GDM1 (cell line): ENCODE data around the gene DDX1.
"Not testable (repeated sequence)": the region's sequence is repeated elsewhere in the genome, so short reads cannot be mapped to it uniquely, and the experiment has no call there.

Experiments
- DNase-seq: peaks from one replicate; lab custom pipeline; 2025; lab: John Stamatoyannopoulos, UW

The DDX1 gene

GRCh38 chr2:15591692-15592463 is at the start of gene DDX1:
Gene DDX1, plus strand, starts transcription at chr2:15591868. Its CDS starts 66 bp downstream, at chr2:15591934.
- peak; percentile 81 for DNase-seq

DNA sequence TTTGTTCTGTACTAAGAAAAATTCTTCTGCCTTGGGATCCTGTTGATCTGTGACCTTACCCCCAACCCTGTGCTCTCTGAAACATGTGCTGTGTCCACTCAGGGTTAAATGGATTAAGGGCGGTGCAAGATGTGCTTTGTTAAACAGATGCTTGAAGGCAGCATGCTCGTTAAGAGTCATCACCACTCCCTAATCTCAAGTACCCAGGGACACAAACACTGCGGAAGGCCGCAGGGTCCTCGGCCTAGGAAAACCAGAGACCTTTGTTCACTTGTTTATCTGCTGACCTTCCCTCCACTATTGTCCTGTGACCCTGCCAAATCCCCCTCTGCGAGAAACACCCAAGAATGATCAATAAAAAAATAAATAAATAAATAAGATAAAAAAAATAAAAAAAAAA is 49.4 kb upstream of the DDX1 start:
- not testable (repeated sequence) for DNase-seq

DNA sequence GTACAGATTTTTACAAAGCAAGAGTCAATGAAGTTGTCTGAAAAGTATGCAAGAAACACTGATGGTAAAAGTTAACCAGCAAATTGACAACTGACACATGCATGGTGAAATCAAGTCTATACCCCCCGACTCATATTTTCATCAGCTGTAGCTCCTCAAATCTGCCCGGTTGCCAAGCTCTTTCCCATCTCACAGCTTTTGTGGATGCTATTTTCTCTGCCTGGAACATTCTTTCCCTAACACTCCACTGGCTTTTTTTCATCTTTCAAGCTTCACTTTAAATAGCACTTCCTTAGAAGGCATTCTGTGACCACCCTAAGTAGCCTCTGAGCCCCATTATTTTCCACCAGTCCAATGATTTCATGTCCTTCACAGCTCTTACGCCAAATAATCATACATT is 48.6 kb upstream of the DDX1 start:
- DNase-seq = no peak

DNA sequence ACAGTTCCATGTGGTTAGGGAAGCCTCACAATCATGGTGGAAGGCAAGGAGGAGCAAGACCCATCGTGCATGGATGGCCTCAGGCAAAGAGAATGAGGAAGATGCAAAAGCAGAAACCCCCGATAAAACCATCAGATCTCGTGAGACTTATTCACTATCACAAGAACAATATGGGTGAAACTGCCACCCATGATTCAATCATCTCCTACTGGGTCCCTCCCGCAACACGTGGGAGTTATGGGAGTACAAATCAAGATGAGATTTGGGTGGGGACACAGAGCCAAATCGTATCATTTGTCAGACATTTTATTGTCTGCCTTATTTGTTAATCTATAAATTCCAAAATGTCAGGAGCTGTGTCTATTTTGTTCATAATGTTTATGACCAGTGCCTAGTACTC is 48.1 kb upstream of the DDX1 start:
- no peak for DNase-seq

DNA sequence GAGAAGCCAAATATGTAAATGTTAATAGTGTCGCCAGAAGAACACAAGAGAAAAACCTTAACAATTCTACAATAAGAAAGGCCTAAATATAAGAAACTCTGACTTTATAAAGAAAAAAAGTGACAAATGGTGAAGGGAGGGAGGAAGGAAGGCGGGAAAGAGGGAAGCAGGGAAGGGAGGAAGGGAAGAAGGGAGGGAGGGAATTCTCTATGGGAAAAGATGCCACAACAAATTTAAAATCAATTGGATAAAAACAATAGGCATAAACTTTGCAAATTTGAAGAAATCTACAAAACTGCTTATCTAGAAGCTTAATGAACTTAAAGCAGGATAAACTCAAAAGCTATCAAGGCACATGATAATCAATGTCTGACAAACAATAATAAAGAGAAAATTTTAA is 47.4 kb upstream of the DDX1 start:
- no peak for DNase-seq

GRCh38 chr2:15546297-15547098 is 45.2 kb upstream of the DDX1 start:
- no peak for DNase-seq

DNA sequence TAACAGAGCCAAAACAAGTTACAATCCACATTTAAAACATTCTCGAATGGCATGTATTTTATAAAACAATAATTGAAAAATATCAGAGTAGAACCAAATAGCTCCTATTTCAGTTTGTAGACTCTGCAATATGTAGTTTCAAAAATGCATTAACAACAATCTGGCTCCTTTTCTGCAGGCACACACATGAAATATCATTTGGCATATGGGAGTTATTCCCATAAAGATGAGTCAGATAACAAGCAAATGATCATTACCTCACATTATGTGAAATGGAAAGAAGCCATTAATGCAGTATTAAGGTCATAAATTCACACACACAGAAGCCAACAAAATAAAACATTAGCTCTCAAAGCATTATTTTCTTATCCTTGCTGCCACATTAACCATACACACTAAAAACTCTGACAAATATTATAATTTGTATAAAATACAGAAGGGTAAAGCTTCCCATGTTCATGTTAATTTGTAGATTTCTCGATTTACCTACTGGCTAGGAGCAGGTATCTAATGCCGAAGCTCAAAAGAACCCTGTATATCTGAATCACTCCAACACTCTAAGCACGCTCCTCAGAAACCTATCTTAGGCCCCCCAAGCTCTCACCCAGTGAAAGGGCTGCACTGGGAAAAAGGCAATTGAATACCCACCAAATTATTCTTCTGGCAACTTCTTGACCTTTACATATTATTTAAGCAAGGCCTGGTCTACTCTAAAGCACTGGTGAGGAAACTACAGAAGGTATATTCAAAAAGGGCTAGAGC is 44.4 kb upstream of the DDX1 start:
- no peak for DNase-seq

DNA sequence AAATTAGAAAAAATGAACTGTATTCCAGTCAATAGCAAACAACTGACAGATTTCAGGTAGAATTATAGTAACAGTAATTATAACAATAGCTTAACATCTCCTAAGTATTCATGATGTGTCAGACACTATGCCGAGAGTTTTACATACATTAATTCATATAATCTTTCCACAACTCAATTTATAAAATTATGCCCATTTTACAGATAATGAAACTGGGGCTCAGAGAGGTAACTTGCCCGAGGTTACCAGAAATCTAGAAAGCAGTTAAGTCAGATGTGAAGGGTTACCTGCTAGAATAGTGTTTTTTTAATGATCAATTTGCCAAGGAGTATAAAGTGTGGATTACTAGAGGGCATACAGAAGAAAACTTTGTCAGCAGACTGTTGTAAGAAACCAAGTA is 42.7 kb upstream of the DDX1 start:
- DNase-seq = no peak

- no peak for DNase-seq
These were observed 38.1 kb upstream of the DDX1 start for GRCh38 chr2:15553519-15553918.

GRCh38 chr2:15553951-15554350 is 37.7 kb upstream of the DDX1 start:
- no peak for DNase-seq

DNA sequence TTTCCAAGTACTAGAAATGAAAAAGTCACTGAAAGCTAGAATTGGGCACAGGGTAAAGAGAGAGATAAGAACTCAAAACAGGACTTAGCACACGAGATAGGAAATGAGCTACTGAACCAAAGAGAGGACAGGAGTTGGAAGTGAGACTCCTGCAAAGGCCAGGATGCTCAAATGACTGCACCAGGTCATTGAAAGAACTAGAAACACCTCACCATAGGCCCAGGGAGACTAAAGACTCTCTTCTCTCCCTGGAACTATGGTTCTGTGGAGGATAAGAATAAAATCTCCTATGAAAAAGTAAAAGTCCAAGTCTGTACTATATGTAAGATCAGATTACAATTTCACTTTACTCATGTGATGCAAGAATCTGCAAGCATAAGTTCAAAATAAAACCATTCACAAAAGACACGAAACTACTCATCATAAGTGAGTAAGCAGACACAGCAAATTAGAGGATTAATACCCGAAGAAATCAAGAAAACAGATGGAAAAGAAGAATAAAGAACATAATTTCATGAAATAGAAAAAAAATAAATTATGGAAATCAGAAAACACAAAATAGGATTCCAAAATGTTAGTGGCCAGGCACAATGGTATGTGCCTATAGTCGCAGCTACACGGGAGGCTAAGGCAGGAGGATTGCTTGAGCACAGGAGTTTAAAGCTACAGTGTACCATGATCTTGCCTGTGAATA is 37.0 kb upstream of the DDX1 start:
- no peak for DNase-seq

- no peak for DNase-seq
These were observed 35.9 kb upstream of the DDX1 start for GRCh38 chr2:15555760-15556193.

DNA sequence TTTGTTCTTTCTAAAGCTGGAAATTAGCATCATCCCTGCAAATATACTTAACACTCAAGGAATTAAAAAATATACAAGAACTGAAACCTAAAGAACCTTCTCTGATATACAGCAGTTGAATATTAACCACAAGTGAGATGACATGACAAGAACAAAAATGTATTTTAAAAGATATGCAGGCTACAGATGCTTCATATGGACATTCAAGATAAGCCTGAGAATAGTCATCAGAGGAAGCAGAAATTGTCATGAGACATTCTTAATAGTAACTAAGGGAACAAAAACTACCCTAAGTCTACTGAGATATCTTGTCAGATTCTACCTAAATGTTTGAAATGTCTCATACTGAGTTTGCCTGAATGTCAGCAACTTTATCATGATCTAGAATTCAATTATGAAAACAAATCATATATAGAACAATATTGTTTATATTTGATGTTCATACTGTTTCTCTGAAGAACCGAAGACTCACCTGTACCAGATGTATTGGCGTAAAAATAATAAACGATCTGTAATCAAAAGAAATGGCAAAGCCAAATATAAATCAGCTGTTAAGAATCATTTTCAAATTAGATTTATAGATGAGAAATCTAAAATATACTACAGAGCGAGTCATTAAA is 35.2 kb upstream of the DDX1 start:
- DNase-seq = no peak

- no peak for DNase-seq
These were observed 33.8 kb upstream of the DDX1 start for GRCh38 chr2:15557887-15558311.

DNA sequence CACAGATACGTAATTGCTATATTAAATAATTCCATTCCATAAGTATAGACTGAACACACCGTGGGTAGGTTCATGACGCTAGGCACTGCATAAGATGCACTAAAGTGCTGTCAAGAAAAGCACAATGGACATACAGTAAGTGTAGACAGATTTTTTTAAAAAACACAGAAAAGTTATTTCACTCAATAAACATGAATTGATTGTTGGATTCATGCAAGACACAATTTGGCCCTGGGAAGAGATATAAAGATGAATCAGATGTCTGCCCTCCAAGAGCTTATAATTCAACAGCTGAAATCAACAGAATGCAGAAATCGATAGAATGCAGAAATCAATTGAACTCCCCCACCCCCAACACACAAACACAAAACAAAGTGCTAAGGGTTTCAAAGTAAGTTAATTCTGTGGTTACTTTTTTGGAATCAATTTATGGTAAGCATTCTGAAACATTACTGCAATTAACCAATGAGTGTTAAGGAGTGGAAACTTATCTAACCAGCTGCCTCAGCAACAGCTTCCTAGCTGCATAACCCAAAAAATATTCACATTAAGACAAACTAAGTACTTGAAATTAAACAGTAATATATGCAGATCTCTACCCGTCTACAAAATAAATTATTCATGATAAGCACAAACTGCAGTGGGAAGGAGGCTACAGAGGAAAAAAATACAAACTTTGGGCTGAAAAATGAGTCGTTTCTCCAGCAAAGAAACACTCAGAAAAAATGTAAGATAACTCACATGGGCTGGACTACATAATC is 32.1 kb upstream of the DDX1 start:
- DNase-seq = no peak

- DNase-seq = no peak
These were observed 31.3 kb upstream of the DDX1 start for GRCh38 chr2:15560140-15560987.

DNA sequence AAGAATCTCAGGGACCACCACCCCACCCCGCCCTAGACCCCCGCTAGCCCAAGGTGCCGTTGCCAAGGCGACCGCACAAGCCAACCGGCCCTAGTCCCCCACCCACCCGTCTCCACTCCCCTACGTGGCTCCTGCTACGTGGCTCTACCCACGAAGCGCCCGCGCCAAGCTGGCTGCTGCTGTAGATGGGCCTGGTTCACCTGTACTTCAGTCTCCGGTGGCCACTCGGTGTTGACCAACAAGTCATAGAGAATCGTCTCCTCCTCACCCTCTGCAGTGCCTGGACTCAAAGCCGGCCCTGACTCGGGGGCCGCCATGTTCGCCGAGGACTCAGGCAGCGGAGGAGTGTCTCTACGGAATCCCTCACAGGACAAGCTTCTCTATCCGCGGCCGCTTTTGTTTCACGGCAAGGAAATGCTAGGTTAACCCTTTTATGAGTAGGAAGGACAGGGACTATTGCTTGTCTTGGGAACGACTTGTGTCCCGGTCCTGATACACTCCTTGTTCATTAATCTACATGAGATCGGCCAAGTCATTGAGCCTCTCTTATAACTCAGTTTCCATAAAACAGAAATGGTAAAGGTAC is 30.6 kb upstream of the DDX1 start, which contains the start of gene NBAS:
NBAS (minus strand) TSS at position 347 of the 586 bp plus-strand sequence; CDS start at position 317, 30 bp downstream.
- peak; percentile 59 for DNase-seq

DNA sequence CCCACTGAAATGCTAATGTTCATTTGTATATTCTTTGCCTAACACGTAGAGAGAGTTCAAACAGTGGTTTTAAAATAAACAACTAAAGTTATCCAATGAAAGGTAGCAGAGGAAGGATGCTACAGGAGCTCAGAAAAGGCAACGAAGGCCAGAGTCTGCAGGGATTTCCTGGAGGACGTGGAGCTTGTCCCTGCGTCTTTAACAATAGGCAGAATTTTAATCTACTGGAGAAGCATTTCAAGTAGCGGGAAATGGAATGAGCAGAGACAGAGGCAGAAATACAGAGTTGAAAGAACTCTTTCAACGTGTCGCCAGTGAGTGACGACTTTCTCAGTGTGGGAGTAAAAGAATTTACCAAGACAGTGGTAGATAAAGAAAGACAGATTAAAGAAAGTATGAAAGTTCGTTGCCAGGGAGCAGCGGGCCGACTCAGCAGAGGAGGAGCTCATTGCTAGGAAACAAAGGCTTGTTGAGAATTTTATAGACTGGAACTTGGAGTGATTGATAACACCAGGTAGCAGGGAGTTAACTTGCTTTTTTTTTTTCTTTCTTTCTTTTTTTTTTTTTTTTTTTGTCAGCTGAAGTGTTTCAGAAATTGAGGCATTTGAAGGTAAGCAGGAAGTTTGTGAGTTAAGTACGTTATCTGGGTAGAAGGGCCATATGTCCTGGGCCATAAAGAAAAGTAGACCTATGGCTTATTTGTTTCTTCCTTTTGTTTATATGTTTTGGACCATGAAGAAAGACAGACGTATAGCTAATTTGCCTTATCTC is 29.9 kb upstream of the DDX1 start:
- DNase-seq = no peak
